Measurements from ENCODE around the gene ZNF138.
"Not testable (repeated sequence)": the region's sequence is repeated elsewhere in the genome, so short reads cannot be mapped to it uniquely, and the experiment has no call there.

The ZNF138 gene

GRCh38 chr7:64839910-64840309 lies 45.7 kb downstream of the ZNF138 start:
- DNase-seq = no peak

- DNase-seq = no peak
These were observed 55.2 kb downstream of the ZNF138 start for GRCh38 chr7:64849250-64849923.

GRCh38 chr7:64849924-64850499 lies 55.8 kb downstream of the ZNF138 start:
- DNase-seq = no peak

GRCh38 chr7:64853679-64854078 lies 59.5 kb downstream of the ZNF138 start:
- no peak for DNase-seq

GRCh38 chr7:64854969-64855368 lies 60.7 kb downstream of the ZNF138 start:
- DNase-seq = no peak

GRCh38 chr7:64863021-64863420 lies 68.8 kb downstream of the ZNF138 start:
- no peak for DNase-seq

- not testable (repeated sequence) for DNase-seq
These were observed 69.3 kb downstream of the ZNF138 start for GRCh38 chr7:64863530-64863929.

GRCh38 chr7:64863969-64864368 lies 69.7 kb downstream of the ZNF138 start:
- no peak for DNase-seq

GRCh38 chr7:64867863-64868440 lies 73.7 kb downstream of the ZNF138 start:
- no peak for DNase-seq

GRCh38 chr7:64868499-64868898 lies 74.3 kb downstream of the ZNF138 start:
- DNase-seq = no peak

GRCh38 chr7:64869121-64869725 lies 75.0 kb downstream of the ZNF138 start:
- no peak for DNase-seq

GRCh38 chr7:64869912-64870562 lies 75.8 kb downstream of the ZNF138 start:
- no peak for DNase-seq

GRCh38 chr7:64870656-64871055 lies 76.4 kb downstream of the ZNF138 start:
- DNase-seq = no peak

- DNase-seq = no peak
These were observed 77.5 kb downstream of the ZNF138 start for GRCh38 chr7:64871761-64872160.

- DNase-seq = no peak
These were observed 78.3 kb downstream of the ZNF138 start for GRCh38 chr7:64872351-64873154.

- no peak for DNase-seq
These were observed 78.9 kb downstream of the ZNF138 start for GRCh38 chr7:64873155-64873500.

GRCh38 chr7:64873517-64873916 lies 79.3 kb downstream of the ZNF138 start:
- no peak for DNase-seq

- no peak for DNase-seq
These were observed 79.9 kb downstream of the ZNF138 start for GRCh38 chr7:64874114-64874513.

- no peak for DNase-seq
These were observed 80.5 kb downstream of the ZNF138 start for GRCh38 chr7:64874562-64875250.

- DNase-seq = no peak
These were observed 81.0 kb downstream of the ZNF138 start for GRCh38 chr7:64875258-64875657.

GRCh38 chr7:64875658-64876406 lies 81.6 kb downstream of the ZNF138 start:
- DNase-seq = no peak
